Left lobe of liver (tissue), 2 donors: ENCODE measurements around the gene METTL27. TPM values are rescaled to one million over a fixed set of nuclear protein-coding genes. Genes with fewer than 3 reads are reported as not detected.
A peak's percentile ranks its signal among the peaks of the same experiment; 100 is the strongest.
"Not testable (repeated sequence)": the region's sequence is repeated elsewhere in the genome, so short reads cannot be mapped to it uniquely, and the experiment has no call there.

Experiments used
- ATAC-seq: fragments of 200-7000 bp; cut with Tn5 transposase; one replicate; pipeline ENCODE4 v1.9.1; 2020; ENCODE audit warnings: mild to moderate bottlenecking, moderate library complexity
- DNase-seq: peaks from one replicate; pipeline ENCODE4 v3.0.0-alpha.2; 2020; ENCODE audit warnings: low spot score
- total RNA-seq: library from RNA; stranded (reverse); gene quantifications from one replicate; pipeline ENCODE4 v1.2.1, GENCODE V29; 2021
- donor health status: DM: no; HTN: no; CAD: no; lungs with moderate emphysema.
- donor health status: DM: no; HTN: yes; CAD: no.

Gene METTL27
- total RNA-seq, 1 donor from 2014 or later = 0.96 TPM

GRCh38 chr7:73822319-73823173 is 19.8 kb downstream of the METTL27 start:
- ATAC-seq (no peak), DNase-seq (no peak)

GRCh38 chr7:73821597-73822285 is 20.6 kb downstream of the METTL27 start:
- not testable (repeated sequence) for DNase-seq, ATAC-seq

GRCh38 chr7:73820013-73820412 is 22.3 kb downstream of the METTL27 start:
- ATAC-seq (no peak), DNase-seq (no peak)

GRCh38 chr7:73817121-73817520 is 25.2 kb downstream of the METTL27 start:
- ATAC-seq (no peak), DNase-seq (no peak)

- DNase-seq (no peak), ATAC-seq (no peak)
These were observed 26.9 kb downstream of the METTL27 start for GRCh38 chr7:73815436-73815835.

- ATAC-seq (no peak), DNase-seq (no peak)
These were observed 29.3 kb downstream of the METTL27 start for GRCh38 chr7:73812996-73813395.

GRCh38 chr7:73811760-73812168 is 30.6 kb downstream of the METTL27 start:
- ATAC-seq (peak; percentile 99), DNase-seq (peak; percentile 73)

GRCh38 chr7:73810998-73811360 is 31.3 kb downstream of the METTL27 start:
- DNase-seq = no peak
- ATAC-seq = no peak

GRCh38 chr7:73809467-73809951 is 32.8 kb downstream of the METTL27 start:
- DNase-seq (no peak), ATAC-seq (no peak)

GRCh38 chr7:73802459-73802858 is 39.9 kb downstream of the METTL27 start:
- no peak for ATAC-seq
- no peak for DNase-seq

- no peak for ATAC-seq
- no peak for DNase-seq
These were observed 40.7 kb downstream of the METTL27 start for GRCh38 chr7:73801577-73801976.

- ATAC-seq = no peak
- DNase-seq = no peak
These were observed 42.8 kb downstream of the METTL27 start for GRCh38 chr7:73799282-73800141.

- not testable (repeated sequence) for ATAC-seq, DNase-seq
These were observed 45.1 kb downstream of the METTL27 start for GRCh38 chr7:73797176-73797575.

GRCh38 chr7:73796656-73797055 is 45.7 kb downstream of the METTL27 start:
- not testable (repeated sequence) for ATAC-seq, DNase-seq

GRCh38 chr7:73795188-73795587 is 47.1 kb downstream of the METTL27 start:
- DNase-seq, ATAC-seq: not testable (repeated sequence)

- DNase-seq, ATAC-seq: not testable (repeated sequence)
These were observed 51.1 kb downstream of the METTL27 start for GRCh38 chr7:73791170-73791690.

- DNase-seq (no peak), ATAC-seq (no peak)
These were observed 53.3 kb downstream of the METTL27 start for GRCh38 chr7:73789051-73789450.

- ATAC-seq, DNase-seq: not testable (repeated sequence)
These were observed 54.6 kb downstream of the METTL27 start for GRCh38 chr7:73787786-73788048.

GRCh38 chr7:73786588-73786987 is 55.7 kb downstream of the METTL27 start:
- DNase-seq (no peak), ATAC-seq (no peak)
